ENCODE measurements around the gene CIAO3.
"Not testable (repeated sequence)": the region's sequence is repeated elsewhere in the genome, so short reads cannot be mapped to it uniquely, and the experiment has no call there.

The CIAO3 gene

DNA sequence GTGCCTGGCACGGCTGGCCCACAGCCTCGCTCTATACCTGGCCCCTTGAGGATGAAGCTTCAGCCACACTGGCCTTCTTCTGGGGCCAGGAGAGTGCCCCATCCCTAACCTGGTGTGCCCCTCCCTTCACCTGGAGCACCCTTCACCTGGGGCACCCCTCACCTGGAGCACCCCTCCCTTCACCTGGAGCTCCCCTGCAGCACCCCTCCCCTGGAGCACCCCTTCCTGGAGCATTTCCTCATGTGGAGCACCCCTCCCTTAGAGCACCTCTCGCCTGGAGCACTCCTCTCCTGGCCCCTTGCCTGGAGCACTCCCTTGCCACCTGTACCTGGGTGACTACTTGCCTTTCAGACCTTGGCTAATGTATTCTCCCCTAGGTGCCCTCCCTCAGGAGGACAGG, 32.8 kb downstream of the CIAO3 start:
- no peak for DNase-seq

DNA sequence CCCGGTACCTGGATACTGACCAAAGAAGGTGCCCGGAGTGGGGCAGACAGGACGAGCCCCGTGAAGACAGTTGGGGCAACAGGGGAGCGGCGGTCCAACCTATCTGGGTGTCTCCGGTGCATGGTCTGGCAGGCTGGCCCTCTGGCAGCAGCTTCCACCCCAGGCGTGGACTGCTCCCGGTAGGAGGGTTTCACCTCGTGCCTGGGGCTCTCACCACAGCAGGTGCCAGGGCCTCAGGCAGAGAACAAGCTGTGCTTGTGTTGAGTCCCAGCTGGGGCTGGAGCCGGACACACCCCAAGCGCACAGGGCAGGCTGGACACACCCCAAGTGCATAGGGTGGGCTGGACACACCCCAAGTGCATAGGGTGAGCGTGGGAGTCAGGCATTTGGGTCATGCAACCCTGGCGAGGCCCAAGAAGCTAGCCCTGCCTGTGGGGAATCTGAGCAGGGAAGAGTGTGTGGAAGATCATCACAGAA, 33.7 kb downstream of the CIAO3 start:
- DNase-seq, result no peak

DNA sequence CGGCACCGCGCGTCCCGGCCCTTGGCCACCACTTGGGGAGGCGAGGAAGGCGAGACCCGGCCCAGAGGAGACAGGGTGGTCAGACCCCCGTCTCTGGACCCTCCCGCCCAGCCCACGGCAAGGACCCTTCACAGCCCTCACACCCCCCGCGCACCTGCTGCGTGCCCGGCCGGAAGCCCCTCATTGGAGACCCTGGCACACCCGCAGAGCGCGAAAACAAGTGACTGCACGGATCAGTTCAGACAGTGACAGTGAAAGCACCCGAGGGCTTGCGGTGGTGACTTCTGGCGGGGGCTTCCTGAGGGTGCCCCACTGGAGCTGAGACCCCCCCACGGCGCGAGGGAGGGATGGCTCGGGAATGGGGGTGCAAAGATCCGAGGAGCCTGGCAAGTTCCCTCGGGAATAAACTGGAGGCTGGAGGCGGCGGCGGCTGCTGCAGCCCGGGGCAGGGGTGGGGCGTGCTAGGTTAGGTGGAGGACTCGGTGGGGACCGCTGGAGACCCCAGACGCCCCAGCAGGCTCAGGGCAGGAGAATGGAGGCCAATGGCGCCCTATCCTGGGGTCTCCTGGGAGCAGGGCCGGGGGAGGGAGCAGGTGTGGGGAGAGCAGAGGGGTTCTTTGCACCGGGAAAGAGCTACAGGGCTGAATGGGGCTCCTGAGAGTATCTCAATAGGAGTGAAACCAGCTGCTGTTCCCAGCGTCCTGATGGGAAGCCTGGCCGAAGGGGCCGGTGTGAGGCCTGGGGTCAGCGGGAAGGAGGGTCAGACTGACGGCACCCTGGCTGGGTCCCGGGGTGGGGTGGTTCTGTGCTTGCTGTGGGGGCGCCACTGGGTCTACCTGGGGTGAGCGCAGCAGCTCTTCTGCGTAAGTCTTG, 34.4 kb downstream of the CIAO3 start:
- DNase-seq, result no peak

DNA sequence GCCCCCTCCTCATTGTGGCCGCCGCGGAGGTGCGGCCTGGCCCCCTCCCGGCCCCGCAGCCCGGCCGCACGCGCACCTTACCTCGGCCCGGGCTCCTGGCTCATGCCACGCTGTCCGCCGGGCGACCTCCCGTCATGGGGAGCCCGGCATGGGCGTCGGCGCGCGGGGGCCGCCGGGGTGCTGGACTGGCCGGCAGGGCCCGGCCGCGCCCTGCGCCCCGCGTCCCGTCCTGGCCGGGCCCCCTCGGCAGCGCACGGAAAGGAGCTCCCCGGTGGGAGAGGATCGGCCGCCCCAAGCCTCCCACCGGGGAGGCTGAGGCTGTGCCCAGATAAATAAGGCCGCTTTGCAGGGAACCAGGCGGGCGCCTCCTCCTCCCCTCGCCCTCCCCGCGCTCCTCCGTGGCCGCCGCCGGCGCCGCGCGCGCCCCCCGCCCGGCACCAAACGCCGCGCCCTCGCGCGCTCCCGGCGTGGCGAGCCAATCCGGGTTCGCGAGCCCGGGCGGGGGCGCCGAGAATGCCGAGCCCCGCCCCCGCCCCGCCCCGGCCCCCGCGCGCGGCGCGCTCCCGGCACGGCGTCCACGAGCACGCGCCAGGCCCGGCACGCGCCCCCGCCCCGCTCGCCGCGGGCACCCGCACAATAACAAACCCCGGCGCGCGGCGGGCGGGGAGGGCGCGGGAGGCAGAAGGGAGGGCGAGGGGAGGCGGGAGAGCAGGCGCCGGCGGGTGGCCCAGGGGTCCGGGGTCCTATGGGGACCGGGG, 35.2 kb downstream of the CIAO3 start, which contains the start of gene FBXL16:
Gene FBXL16 (minus strand): TSS at position 371 of the 758 bp plus-strand sequence. CDS start 8,396 bp downstream, outside the sequence.
- DNase-seq, result no peak

DNA sequence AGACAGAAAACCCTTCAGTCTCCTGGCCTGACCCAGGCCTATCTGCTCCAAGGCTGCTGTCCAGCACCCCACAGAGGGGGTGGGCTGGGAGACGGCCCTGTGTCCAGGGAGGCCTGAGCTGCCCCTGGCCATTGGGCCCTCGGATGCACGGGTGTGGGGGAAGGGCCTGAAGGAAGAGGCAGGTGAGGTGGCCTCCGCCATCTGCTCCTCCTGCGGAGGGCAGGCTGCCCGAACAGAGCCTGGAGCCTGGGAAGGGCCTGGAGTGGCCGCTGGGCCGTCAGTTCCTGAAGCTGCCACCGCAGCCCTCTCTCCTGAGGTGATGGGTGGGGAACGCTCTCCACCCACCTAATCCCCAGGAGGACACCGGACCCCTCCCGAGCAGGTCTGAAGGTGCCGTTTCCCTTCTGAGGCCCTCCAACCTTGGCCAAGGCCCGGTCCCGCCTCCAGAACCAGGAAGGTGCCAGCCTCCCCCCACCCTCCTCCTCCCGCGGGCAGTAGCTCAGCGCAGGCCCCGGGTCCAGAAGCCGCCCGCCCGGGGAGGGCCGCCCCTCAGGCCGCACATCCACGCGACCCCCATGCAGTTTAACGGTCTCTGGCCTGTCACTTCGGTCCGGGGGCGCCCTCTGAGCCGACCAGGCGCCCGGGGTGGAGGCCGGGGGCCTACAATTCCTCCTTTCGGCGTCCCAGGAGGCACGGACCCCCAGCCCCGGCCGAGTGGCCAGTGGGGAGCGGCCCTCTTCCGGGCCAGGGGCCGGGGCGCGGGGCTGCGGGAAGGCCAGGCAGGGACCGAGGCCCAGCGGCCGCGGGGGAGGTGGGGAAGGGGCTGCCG, 36.0 kb downstream of the CIAO3 start:
- DNase-seq, result no peak

DNA sequence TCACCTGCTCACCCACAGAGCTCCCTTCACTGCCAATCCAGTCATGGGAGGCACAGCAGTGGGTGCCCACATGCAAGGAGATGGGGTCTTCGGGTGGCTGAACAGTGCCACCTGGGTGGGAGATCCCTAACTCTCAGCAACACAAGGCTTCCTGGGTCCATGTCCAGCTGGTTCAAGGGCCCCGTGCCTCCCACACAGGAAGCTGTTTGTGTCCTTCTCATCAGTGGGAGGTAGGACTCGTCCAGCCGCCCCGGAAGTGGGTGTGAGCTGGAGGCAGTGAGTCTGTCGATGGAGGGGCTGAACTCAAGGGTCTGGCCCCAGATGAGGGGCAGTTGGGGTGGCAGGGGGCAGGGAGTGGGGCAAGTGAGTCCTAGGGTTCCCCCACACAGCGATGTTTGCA, 36.8 kb downstream of the CIAO3 start:
- DNase-seq, result no peak

DNA sequence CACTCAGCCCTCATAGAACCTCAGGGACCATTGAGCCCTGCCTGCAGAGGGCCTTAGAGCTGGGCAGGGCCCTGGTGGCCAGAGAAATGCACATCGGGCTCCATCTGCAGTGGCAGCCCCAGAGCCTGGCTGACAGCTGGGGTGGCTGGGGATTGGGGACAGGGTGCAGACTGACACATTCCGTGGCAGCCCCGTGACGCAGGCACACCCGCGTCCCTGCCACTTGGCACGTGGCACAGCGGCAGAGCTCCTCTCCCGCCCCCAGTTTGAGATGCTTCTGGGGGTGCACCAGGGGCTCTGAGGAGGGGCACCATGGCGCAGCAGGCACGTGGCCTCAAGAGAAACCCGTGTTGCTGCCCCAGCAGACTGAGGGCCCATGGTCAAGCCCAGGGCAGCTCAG, 37.4 kb downstream of the CIAO3 start:
- DNase-seq, result no peak

DNA sequence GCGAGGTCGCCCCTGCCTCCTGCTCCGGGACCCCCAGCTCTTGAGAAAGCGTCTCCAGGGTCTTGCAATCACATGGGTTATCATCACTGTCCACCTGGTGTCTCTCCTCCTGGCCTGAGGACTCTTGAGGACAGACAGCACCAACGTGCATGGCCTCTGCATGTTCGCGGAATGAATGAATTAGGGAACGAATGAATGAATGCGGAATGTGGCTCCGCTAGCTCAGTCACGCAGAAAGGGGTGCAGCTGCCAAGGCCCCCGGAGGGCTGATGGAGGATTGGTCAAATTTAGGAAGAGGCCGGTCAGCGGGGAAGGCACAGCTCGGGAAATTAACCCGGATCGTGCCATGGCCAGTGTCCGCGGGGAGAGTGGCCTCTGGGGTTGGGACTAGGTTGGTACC, 38.5 kb downstream of the CIAO3 start:
- no peak for DNase-seq

DNA sequence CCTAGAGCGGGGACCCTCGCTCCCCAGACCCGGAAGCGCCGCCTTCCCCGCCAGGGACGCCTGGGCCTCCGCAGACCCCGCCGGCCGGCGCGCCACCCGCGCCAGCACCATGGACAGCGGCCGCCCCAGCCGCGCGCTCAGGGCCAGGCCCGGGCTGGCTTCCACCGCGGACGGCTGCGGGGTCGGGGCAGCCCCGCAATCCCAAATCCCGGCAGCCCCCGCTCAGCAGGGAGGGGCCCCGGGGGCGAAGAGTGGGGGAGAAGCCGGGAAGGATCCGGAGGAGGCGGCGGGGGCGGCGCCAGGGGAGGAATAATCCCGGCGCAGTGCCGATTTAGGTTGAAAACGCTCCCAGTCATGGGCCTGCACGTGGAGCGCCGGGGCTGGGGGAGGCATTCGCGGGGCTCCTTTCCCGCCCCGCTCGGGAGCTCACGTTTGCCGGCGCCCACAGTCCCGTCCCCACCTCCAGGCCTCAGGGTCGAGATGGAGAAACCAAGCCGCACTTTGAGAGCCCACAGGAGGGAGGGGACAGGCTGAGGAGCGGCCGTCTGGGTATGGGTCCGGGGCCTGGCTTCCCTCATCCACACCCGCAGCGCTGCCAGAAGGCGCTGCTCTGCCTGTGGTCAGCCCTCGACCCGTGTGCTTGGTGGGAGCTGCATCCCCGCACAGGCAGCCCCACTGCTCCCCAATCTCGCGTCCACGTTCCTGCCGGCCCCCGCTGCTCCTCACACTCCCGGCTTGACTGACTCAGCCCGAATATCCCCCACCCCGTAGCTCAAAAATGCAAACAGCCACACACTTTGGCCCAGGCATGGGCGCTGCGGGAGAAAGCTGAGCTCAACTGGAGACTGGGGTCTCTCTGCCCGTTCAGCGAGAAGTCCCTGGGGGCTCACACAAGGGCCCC, 39.9 kb downstream of the CIAO3 start:
- DNase-seq, result peak; percentile 65

DNA sequence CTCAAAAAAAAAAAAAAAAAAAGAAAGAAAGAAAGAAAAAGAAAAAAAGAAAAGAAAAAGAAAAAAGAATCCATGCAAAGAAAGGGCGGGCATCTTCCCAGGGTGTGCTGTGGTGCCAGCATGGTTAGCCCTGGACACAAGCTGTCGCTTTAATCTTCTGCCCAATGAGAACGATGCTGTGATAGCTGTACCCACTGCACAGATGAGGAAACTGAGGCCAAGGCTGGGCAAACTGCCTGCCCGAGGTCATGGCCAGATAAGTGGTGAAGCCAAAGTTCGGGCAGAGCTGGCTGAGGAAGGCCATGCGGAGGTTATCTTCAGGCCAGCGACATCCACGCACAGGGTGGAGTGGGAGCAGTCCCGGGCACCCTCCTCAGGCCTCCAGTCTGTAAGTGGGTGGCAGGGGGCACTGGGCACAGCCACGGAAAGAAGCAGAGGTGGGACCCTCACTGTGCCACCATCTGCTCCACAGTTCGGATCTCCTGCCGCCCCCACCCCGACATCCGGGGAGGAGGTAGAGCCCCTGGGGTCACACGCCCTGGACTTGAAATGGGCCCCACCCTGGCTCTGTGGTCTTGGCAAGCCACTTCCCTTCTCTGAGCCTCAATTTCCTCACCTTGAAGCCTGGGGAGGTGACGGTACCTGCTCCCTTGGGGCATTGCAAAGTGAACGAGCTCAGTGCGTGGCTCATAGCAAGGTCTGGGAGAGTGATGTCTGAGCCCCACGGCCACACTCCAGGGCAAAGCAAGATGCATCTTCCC, 41.7 kb downstream of the CIAO3 start:
- DNase-seq, result no peak

DNA sequence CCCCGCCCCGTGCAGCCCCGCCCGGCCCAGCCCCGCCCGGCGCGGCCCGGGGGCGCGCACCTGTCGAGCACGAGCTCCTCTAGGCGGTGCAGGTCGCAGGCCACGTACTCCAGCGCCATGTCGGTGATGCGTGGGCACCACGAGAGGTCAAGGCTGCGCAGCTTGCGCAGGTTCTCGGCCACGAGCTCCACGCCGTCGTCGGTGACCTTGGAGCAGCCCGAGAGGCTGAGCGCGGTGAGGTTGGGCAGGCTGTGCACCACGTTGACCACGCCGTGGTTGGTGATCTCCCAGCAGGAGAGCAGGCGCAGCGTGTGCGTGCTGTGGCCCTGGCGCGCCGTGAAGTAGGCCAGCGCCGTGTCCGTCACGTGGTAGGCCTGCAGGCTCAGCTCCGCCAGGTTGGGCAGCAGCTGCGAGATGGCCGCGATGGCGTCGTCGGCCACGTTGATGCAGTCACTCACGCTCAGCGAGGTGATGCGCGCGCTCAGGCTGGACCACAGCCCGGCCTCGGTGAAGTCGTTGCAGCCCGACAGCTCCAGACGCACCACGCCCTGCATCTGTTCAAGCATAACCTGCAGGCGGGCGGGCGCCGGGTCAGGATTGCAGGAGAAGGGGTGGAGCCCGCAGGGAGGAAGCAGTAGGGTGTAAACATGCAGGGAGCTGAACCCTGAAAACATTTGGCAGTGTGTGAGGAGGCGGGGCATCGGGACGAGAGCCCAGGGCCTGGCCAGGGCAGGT, 45.3 kb downstream of the CIAO3 start:
- DNase-seq, result peak; percentile 82

DNA sequence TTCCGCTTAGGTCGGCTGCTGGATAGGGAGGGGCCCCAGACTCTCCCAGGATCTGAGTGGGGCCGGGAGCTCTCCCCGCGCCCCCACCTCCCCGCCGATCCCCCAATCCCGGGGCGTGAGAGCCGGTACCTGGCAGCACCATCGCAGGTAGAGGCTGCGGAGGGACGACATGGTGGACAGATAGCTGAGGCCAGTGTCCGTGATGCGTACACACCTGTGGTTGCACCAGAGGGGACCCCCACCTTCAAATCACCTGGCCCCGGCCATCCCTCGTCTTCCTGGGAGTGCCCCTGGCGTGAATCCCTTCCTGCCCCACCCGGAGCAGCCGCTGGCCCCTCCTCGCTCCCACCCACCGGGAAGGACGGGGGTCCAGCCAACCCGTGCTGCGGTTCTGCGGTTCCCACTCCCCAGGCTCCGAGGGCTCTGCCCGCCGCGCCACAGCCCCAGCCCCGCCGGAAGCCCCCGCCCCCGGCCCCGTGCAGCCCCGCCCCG, 45.9 kb downstream of the CIAO3 start:
- DNase-seq, result no peak

DNA sequence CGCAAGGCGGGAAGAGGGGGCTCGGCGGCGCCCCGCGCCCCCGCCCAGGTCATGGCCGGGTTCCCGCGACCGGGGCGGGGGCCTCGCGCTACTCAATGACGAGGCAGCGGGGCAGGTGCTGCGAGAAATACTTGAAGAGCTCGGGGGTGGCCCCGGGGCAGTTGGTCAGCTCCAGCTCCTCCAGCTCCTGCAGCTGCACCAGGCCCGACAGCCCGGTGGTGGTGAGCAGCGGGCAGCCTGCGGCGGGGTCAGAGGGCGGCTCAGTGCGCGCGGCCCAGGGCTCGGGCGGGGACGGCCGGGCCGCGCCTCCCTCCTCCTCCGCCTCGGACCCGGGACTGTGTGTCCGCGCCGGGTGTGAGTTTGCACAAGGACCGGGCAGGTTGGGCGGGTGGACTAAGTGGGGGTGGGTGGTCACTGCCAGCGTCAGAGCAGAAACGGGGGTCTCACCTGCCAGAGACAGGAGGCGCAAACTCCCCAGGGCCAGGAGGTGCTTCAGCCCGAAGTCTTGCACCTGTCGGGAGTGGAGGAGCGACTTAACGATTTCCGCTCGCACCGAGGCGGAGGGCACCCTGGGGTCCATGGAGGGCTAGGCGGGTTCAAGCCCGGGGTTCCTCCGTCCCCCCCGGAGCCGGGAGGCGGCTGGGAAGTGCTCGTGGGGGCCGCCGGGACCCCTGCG, 46.5 kb downstream of the CIAO3 start:
- peak; percentile 33 for DNase-seq

DNA sequence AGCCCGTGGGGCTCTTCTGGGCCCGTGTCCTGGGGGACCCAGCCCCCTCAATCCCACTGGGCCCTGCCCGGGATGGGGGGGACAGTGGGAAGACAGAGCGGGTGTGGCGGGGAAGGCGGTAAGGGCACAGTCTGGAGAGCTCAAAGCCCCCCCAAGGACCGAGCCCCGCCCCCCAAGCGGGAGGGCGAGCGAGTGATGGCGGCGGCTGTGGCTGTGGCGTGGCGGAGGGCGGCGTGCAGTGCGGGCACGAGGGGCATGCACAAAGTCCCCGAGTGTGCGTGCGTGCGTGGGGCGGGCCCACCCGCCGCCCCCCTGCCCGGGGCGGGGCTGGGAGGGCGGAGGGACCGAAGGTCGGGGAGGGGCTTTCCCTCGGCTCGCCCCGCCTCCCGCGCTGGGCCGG, 47.0 kb downstream of the CIAO3 start:
- no peak for DNase-seq

DNA sequence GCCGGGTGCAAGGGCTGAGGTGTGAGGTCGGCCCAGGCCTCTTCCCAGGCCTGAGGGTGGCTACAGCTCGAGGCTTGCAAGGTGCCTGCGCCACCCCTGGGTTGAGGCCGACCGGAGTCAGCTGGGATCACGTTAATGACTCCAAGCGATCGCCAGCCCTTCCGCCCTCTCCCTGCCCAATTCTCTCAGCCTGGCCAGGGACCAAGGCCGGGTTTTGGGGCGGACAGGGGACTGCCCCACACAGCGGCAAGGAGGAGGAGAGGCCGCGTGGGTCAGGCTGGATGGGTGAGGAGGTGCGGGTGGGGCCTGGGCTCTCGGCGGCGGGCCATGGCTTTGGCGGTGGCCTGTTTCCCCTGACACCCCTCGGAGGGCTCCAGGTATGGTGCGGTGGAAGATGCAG, 47.4 kb downstream of the CIAO3 start:
- DNase-seq, result no peak

DNA sequence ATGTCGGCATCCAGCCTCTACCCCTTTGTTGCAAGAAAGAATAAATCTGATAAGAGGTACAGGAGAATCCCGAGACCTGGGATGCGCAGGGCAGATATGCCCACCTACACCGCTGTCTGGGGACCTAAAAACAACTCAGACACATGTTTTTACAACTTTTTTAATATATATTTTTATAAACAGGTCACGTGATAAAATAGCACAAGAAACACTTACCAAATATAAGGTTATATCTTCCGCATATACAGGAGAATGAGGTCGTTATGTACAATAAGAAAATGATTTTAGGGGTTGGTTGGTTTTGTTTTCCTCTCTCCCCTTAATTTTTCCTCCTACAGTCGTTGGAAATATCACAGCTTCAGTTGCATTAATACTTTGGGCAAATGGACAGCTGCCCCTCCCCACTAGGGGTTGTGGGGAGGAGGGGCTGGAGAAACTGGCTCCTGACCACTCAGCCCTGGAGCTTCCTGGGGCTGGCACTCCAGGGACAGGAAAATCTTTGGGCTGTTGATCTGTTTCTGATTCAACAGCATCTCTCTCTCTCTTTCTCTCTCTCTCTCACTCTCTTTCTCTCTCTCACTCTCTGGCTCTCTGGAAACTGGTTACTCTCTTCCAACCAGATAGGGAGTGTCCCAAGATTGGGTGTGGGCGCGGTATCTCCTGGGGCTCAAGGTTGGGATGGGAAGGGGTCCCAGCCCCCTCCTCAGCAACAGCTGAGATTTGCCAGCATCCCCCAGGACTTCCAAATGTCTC, 48.3 kb downstream of the CIAO3 start:
- no peak for DNase-seq

DNA sequence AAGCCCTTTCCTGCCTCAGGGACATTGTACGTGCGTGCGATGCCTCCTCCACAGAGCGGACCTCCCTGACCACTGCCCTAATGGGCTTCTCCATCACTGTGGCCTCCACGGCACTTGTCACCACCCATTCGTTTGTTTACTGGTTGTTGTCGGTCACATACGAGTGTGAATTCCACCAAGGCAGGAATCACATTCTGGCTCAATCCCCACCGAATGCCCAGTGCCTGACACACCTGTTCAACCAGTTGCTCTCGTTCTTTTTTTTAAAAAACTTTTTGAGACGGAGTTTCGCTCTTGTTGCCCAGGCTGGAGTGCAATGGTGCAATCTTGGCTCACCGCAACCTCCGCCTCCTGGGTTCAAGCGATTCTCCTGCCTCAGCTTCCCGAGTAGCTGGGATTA, 49.6 kb downstream of the CIAO3 start:
- DNase-seq, result not testable (repeated sequence)

DNA sequence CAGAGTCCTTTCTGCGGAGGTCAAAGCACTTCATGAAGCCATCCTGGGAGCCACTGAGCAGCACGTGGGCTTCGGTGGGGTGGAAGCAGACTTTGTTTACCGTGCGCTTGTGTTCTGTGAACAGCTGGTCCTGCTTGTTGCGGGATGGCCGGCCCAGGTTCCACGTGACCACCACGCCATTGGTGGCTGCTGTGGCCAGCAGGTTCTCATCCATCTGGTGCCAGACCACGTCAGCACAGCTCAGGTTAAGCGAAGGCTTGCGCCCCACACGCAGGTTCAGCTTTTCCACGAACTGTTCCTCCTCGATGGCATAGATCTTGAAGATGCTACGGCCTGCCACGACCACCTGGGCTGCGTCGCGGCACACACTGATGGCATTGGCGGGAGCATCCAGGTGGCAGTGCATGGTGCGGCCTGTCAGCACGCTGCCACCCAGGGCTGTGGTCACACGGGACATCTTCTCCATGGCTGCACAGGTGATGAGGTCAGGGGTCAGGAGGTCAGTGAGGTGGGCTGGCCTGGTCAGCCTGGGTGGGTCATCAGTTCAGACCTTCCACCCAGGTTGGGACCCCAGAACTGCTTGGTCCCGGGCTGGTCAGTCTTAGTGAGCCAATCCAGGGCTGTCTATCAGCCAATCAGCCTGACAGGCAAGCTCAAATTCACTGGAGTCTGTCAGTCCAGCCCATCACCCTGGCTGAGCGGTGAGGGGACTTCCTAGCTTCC, 51.5 kb downstream of the CIAO3 start:
- DNase-seq, result no peak

Measured in CD4-positive, alpha-beta T cell treated with Interleukin-17A for 4 hours (primary cell).